Measurements from ENCODE around the gene SLC16A8. TPM values are rescaled to one million over a fixed set of nuclear protein-coding genes. Genes with fewer than 3 reads are reported as not detected.

SLC16A8 gene
- total and polyA plus RNA-seq, 5 experiments from 2014 or later = not detected

DNA sequence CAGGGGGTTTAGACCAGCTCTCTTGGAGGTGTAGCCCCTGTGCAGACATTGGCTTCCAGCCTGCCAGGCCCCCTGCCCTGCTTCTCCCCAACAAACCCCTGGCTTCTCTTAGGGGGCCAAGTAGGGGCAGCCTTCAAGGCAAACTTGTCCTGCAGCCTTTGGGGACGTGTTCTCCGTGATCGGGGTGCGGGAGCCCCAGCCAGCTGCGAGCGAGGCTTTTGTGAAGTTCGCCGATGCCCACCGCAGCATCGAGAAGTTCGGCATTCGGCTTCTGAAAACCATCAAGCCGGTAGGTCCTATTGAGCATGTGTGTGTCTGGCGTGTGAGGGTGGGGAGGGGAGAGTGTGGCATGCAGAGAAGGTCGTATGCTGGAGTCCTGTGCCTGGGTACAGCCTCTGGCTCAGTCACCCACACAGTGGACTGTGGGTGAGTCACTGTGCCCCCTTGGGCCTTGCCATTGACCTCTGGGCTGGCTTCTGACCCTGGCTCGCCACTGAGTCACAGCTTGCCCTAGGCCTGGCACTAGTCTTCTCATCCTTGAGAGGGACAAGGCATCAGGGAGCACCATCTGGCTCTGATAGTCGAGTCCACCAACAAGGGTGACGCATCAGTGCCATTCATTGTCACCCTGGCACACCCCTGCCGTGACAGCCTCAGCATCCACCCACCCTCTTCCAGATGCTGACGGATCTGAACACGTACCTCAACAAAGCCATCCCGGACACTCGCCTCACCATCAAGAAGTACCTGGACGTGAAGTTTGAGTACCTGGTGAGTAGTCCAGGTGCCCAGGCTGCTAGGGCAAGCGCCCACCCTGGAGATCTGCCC is 11.4 kb downstream of the SLC16A8 start:
- ATAC-seq (no peak), DNase-seq (no peak)
- peaks cover 0 to 45% (median 16%) of the 10 kb centered on the region in 3 donors for H3K36me3 Mint-ChIP-seq
- POLR2A ChIA-PET = no interaction called here
- no peaks in the 10 kb centered on the region for H3K27me3 Mint-ChIP-seq
- no peak overlapping the region for H3K4me3 Mint-ChIP-seq
- peak overlapping the region in 1 of 10 donors; percentile 56 for H3K27ac Mint-ChIP-seq
- H3K4me1 Mint-ChIP-seq = no peaks in the 10 kb centered on the region
- H3K9me3 Mint-ChIP-seq = no peaks in the 10 kb centered on the region

DNA sequence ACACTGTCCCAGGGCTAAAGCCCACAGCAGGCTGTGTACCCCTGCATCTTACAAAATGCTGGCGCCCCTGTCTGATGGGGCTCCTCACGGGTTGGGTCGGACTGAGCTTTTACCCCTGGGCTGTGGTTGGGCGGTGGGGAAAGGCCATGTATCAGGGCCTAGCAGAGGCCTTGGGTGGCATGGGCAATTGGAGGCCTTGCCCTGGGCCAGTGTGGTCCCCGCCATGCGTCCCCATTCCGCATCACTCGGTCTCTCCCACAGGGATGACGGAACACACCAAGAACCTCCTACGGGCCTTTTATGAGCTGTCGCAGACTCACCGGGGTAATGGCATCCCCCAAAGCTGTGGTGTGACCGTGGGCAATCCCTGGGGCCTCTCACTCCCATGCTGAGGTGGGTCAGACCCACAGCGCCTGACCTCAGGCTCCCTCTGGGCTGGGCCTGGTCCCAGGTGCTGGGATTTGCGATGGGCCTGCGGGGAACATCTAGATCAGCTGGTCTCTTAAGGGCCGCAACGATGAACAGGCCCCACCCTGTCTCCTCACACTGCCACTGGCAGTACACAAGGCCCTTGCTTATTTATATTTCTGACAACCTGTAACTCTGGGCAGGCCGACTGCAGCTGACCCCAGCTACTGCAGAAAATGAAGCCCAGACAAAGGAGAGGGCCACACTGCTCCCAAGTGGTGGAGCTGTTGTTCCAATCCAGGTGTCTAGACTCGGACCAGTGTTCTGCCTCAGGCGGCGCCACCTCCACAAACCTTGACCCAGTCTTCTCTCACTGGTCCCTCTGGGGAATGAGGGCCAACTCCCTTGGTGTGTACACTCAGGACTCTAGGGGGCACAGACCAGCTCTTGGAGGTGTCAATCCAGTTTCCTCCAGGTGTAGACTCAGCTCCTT is 12.3 kb downstream of the SLC16A8 start:
- POLR2A ChIA-PET = no interaction called here
- H3K4me3 Mint-ChIP-seq = no peak overlapping the region
- no peaks in the 10 kb centered on the region for H3K27me3 Mint-ChIP-seq
- DNase-seq = no peak
- H3K27ac Mint-ChIP-seq = no peak overlapping the region
- H3K36me3 Mint-ChIP-seq = peaks cover 0 to 50% (median 18%) of the 10 kb centered on the region in 3 donors
- H3K9me3 Mint-ChIP-seq = no peaks in the 10 kb centered on the region
- no peak for ATAC-seq
- no peaks in the 10 kb centered on the region for H3K4me1 Mint-ChIP-seq

GRCh38 chr22:38070250-38070921 is 13.6 kb downstream of the SLC16A8 start:
- no peak for DNase-seq
- Mint-ChIP-seq H3K4me3 (no peak overlapping the region), H3K27me3 (no peaks in the 10 kb centered on the region), H3K27ac (peak overlapping the region in 1 of 10 donors; percentile 49), H3K36me3 (peaks cover 0 to 59% (median 18%) of the 10 kb centered on the region in 3 donors), H3K9me3 (no peaks in the 10 kb centered on the region), H3K4me1 (no peaks in the 10 kb centered on the region)
- no peak for ATAC-seq
- POLR2A ChIA-PET = no interaction called here

- Mint-ChIP-seq H3K4me3 (no peak overlapping the region), H3K27ac (peak overlapping the region in 2 of 10 donors; percentile 49 to 59), H3K36me3 (peaks cover 0 to 67% (median 24%) of the 10 kb centered on the region in 3 donors), H3K4me1 (no peaks in the 10 kb centered on the region), H3K27me3 (no peaks in the 10 kb centered on the region), H3K9me3 (no peaks in the 10 kb centered on the region)
- ATAC-seq = no peak
- no peak for DNase-seq
- POLR2A ChIA-PET = no interaction called here
Measured at GRCh38 chr22:38069372-38070249, 14.4 kb downstream of the SLC16A8 start.

GRCh38 chr22:38068641-38069371 is 15.2 kb downstream of the SLC16A8 start:
- Mint-ChIP-seq H3K4me3 (no peak overlapping the region), H3K27me3 (no peaks in the 10 kb centered on the region), H3K36me3 (peaks cover 0 to 69% (median 26%) of the 10 kb centered on the region in 3 donors), H3K27ac (no peak overlapping the region), H3K4me1 (no peaks in the 10 kb centered on the region), H3K9me3 (no peaks in the 10 kb centered on the region)
- ATAC-seq (no peak), DNase-seq (no peak)
- POLR2A ChIA-PET = no interaction called here

- Mint-ChIP-seq H3K36me3 (peaks cover 0 to 70% (median 24%) of the 10 kb centered on the region in 3 donors), H3K4me1 (peaks cover 0 to under 1% (median 0%) of the 10 kb centered on the region in 4 donors), H3K27me3 (no peaks in the 10 kb centered on the region), H3K4me3 (no peak overlapping the region), H3K27ac (no peak overlapping the region), H3K9me3 (no peaks in the 10 kb centered on the region)
- DNase-seq = no peak
- POLR2A ChIA-PET = interaction anchor here (0.6 kb wide), 1 partner anchor 70 kb away, joined by 3 read pairs; no protein-coding TSS in a partner anchor
- no peak for ATAC-seq
Measured at GRCh38 chr22:38067761-38068360, 16.1 kb downstream of the SLC16A8 start.

- H3K36me3 Mint-ChIP-seq = peaks cover 0 to 71% (median 22%) of the 10 kb centered on the region in 3 donors
Measured at GRCh38 chr22:38067028-38067415, 17.0 kb downstream of the SLC16A8 start.

DNA sequence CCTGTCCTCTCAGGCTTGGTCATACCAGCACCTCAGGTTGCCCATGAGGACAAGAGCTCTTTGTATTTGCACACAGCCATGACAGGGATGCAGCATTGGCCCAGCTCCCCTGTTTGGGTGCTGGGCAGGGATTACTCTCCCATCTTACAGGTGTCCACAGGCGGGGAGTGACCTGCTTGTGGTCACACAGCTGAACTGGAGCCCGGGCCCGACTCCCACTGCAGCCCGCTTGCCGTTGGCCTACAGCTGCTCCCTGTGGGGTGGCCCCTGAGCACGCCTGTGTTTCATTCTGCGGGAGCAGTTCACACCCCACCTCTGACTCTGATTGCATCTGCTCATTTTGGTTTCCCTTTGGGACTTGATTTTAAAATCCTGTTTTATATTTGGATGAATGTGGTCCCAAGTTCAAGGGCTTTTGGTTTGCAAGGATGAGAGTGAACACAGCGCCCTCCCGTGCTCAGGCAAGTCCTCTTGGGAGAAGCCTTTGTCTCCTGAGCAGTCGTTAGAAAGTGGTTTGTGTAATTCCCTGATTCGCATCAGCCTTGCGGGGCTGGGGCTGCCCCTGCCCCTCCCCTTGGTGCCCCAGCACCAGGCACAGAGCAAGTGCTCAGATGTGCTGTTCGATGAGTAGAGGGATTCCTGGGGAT is 17.5 kb downstream of the SLC16A8 start:
- Mint-ChIP-seq H3K27me3 (no peaks in the 10 kb centered on the region), H3K9me3 (no peaks in the 10 kb centered on the region), H3K36me3 (peaks cover 0 to 77% (median 25%) of the 10 kb centered on the region in 3 donors), H3K4me3 (no peak overlapping the region), H3K4me1 (peaks cover 3 to 6% (median 4%) of the 10 kb centered on the region in 4 donors), H3K27ac (no peak overlapping the region)
- DNase-seq (no peak), ATAC-seq (no peak)
- POLR2A ChIA-PET = no interaction called here

More at GRCh38 chr22:38067028-38067415, 17.0 kb downstream of the SLC16A8 start:
- H3K27me3 Mint-ChIP-seq = no peaks in the 10 kb centered on the region
- no peaks in the 10 kb centered on the region for H3K9me3 Mint-ChIP-seq
- POLR2A ChIA-PET = interaction anchor here (0.6 kb wide), 1 partner anchor 71 kb away, joined by 3 read pairs; no protein-coding TSS in a partner anchor
- DNase-seq (no peak), ATAC-seq (no peak)
- H3K27ac Mint-ChIP-seq = no peak overlapping the region
- H3K4me1 Mint-ChIP-seq = peaks cover 3 to 5% (median 3%) of the 10 kb centered on the region in 4 donors
- no peak overlapping the region for H3K4me3 Mint-ChIP-seq

- POLR2A ChIA-PET = no interaction called here
- peaks cover 0 to 74% (median 21%) of the 10 kb centered on the region in 3 donors for H3K36me3 Mint-ChIP-seq
- ATAC-seq = no peak
- H3K9me3 Mint-ChIP-seq = no peaks in the 10 kb centered on the region
- peak overlapping the region in 1 of 10 donors; percentile 41 for H3K27ac Mint-ChIP-seq
- H3K4me3 Mint-ChIP-seq = no peak overlapping the region
- H3K27me3 Mint-ChIP-seq = no peaks in the 10 kb centered on the region
- peaks cover 3 to 6% (median 4%) of the 10 kb centered on the region in 4 donors for H3K4me1 Mint-ChIP-seq
- DNase-seq = no peak
Measured at GRCh38 chr22:38065539-38065938, 18.4 kb downstream of the SLC16A8 start.

GRCh38 chr22:38062791-38063190 is 21.2 kb downstream of the SLC16A8 start:
- peak overlapping the region in 1 of 10 donors; percentile 3 for H3K27ac Mint-ChIP-seq
- peaks cover 6 to 12% (median 12%) of the 10 kb centered on the region in 4 donors for H3K4me1 Mint-ChIP-seq
- DNase-seq (no peak), ATAC-seq (no peak)
- H3K9me3 Mint-ChIP-seq = no peaks in the 10 kb centered on the region
- POLR2A ChIA-PET = no interaction called here
- H3K27me3 Mint-ChIP-seq = no peaks in the 10 kb centered on the region
- H3K4me3 Mint-ChIP-seq = no peak overlapping the region
- peaks cover 0 to 70% (median 25%) of the 10 kb centered on the region in 3 donors for H3K36me3 Mint-ChIP-seq

Data from naive thymus-derived CD8-positive, alpha-beta T cell (primary cell).